C1 segment of cervical spinal cord (tissue), 14 donors: Measurements from ENCODE around the gene VPS8.
"Not testable (repeated sequence)": the region's sequence is repeated elsewhere in the genome, so short reads cannot be mapped to it uniquely, and the experiment has no call there.

Experiments
- DNase-seq, 14 donors: peaks; one replicate each; lab custom pipeline; 2025; lab: John Stamatoyannopoulos, UW

The VPS8 gene

GRCh38 chr3:184981071-184981470 lies 169.1 kb downstream of the VPS8 start:
- DNase-seq: no peak

- no peak for DNase-seq
Observed at GRCh38 chr3:184982076-184982475, 170.1 kb downstream of the VPS8 start.

GRCh38 chr3:184985586-184985985 lies 173.6 kb downstream of the VPS8 start:
- no peak for DNase-seq

- no peak for DNase-seq
Observed at GRCh38 chr3:184986366-184986889, 174.5 kb downstream of the VPS8 start.

GRCh38 chr3:184993394-184993793 lies 181.4 kb downstream of the VPS8 start:
- DNase-seq: no peak

- not testable (repeated sequence) for DNase-seq
Observed at GRCh38 chr3:185003876-185004275, 191.9 kb downstream of the VPS8 start.

GRCh38 chr3:185009650-185010049 lies 197.7 kb downstream of the VPS8 start:
- DNase-seq: no peak

GRCh38 chr3:185017584-185017983 lies 205.6 kb downstream of the VPS8 start:
- not testable (repeated sequence) for DNase-seq

- DNase-seq: not testable (repeated sequence)
Observed at GRCh38 chr3:185017996-185018395, 206.0 kb downstream of the VPS8 start.

- DNase-seq: no peak
Observed at GRCh38 chr3:185021256-185021655, 209.3 kb downstream of the VPS8 start.

GRCh38 chr3:185024406-185024805 lies 212.4 kb downstream of the VPS8 start:
- no peak for DNase-seq

GRCh38 chr3:185024966-185025365 lies 213.0 kb downstream of the VPS8 start:
- no peak for DNase-seq

- DNase-seq: no peak
Observed at GRCh38 chr3:185028121-185028520, 216.2 kb downstream of the VPS8 start.

- peak in 1 of 14 donors; percentile 46 for DNase-seq
Observed at GRCh38 chr3:185029086-185029485, 217.1 kb downstream of the VPS8 start.

- no peak for DNase-seq
Observed at GRCh38 chr3:185030399-185030798, 218.4 kb downstream of the VPS8 start.

GRCh38 chr3:185030951-185031350 lies 219.0 kb downstream of the VPS8 start:
- no peak for DNase-seq

- no peak for DNase-seq
Observed at GRCh38 chr3:185037801-185038200, 225.8 kb downstream of the VPS8 start.

- DNase-seq: no peak
Observed at GRCh38 chr3:185040425-185040824, 228.5 kb downstream of the VPS8 start.

GRCh38 chr3:185041540-185041939 lies 229.6 kb downstream of the VPS8 start:
- DNase-seq: no peak

- no peak for DNase-seq
Observed at GRCh38 chr3:185042312-185043050, 230.5 kb downstream of the VPS8 start.

GRCh38 chr3:185046164-185046515 lies 234.2 kb downstream of the VPS8 start:
- no peak for DNase-seq

- DNase-seq: no peak
Observed at GRCh38 chr3:185046603-185047002, 234.6 kb downstream of the VPS8 start.

GRCh38 chr3:185049710-185050109 lies 237.7 kb downstream of the VPS8 start:
- no peak for DNase-seq

GRCh38 chr3:185051801-185052200 lies 239.8 kb downstream of the VPS8 start:
- no peak for DNase-seq
